HepG2 (cell line): ENCODE data around the gene TMEM239. TPM values are rescaled to one million over a fixed set of nuclear protein-coding genes. Genes with fewer than 3 reads are reported as not detected.

Experiments
- CENPX ChIP-seq: sonication (generic); formaldehyde crosslinking; IDR thresholded peaks from 2 replicates; pipeline ENCODE4 v1.9.0; 2021; ENCODE audit warnings: mild to moderate bottlenecking, missing genetic modification reagents, moderate library complexity
- FLYWCH1 ChIP-seq: sonication (generic); formaldehyde crosslinking; IDR thresholded peaks from 2 replicates; pipeline ENCODE4 v1.8.1; 2023; ENCODE audit warnings: mild to moderate bottlenecking, missing genetic modification reagents
- GATA4 ChIP-seq: sonication (generic); IDR thresholded peaks from 2 replicates; pipeline ENCODE4 v1.6.1; 2016; ENCODE audit warnings: antibody characterized with exemption, low read depth, borderline replicate concordance
- HHEX ChIP-seq: IDR thresholded peaks from 2 replicates; pipeline ENCODE4 v1.6.1; 2016; ENCODE audit warnings: control low read depth
- JDP2 ChIP-seq: sonication (generic); formaldehyde crosslinking; IDR thresholded peaks from 2 replicates; pipeline ENCODE4 v1.8.1; 2022; ENCODE audit warnings: missing genetic modification reagents, borderline replicate concordance
- KDM6A ChIP-seq: IDR thresholded peaks from 2 replicates; pipeline ENCODE4 v1.6.1; 2016; ENCODE audit warnings: low read depth
- LBX2 ChIP-seq: sonication (generic); formaldehyde crosslinking; IDR thresholded peaks from 2 replicates; pipeline ENCODE4 v1.5.0; 2020; ENCODE audit warnings: missing genetic modification reagents, mild to moderate bottlenecking, borderline replicate concordance
- MXD4 ChIP-seq: IDR thresholded peaks from 2 replicates; pipeline ENCODE4 v1.6.1; 2016; ENCODE audit warnings: mild to moderate bottlenecking, missing biosample characterization, missing genetic modification reagents
- SNAPC2 ChIP-seq: sonication (generic); formaldehyde crosslinking; IDR thresholded peaks from 2 replicates; pipeline ENCODE4 v1.8.1; 2022; ENCODE audit warnings: mild to moderate bottlenecking, missing genetic modification reagents
- SOX13 ChIP-seq, 3 experiments: fragments of 450-650 bp in 1 of 3; sonication (generic) in 1 of 3; formaldehyde crosslinking in 1 of 3; IDR thresholded peaks in 2 of 3; conservative IDR thresholded peaks in 1 of 3; 2 replicates each; pipeline versions ENCODE4 v1.5.0 to v1.6.1; 2016 to 2020; ENCODE audit warnings: antibody characterized with exemption in 1 of 3, mild to moderate bottlenecking in 1 of 3, missing compliant biosample characterization in 1 of 3, missing genetic modification reagents in 1 of 3, moderate library complexity in 1 of 3
- SSRP1 ChIP-seq: IDR thresholded peaks from 2 replicates; pipeline ENCODE4 v1.6.1; 2016; ENCODE audit warnings: control low read depth
- TAF1 ChIP-seq: sonication (generic); formaldehyde crosslinking; IDR thresholded peaks from 2 replicates; pipeline ENCODE4 v1.4.0; 2020; ENCODE audit warnings: missing genetic modification reagents
- XBP1 ChIP-seq: sonication (generic); formaldehyde crosslinking; IDR thresholded peaks from 2 replicates; pipeline ENCODE4 v1.5.0; 2020; ENCODE audit warnings: missing genetic modification reagents
- XRCC5 ChIP-seq: fragments of 200-400 bp; formaldehyde crosslinking; optimal IDR thresholded peaks from 2 replicates; pipeline ENCODE3; 2017; ENCODE audit warnings: mild to moderate bottlenecking, low read length
- ZBTB4 ChIP-seq: sonication (generic); formaldehyde crosslinking; IDR thresholded peaks from 2 replicates; pipeline ENCODE4 v1.4.0; 2020; ENCODE audit warnings: missing genetic modification reagents, mild to moderate bottlenecking, borderline replicate concordance
- ZFAT ChIP-seq: sonication (generic); formaldehyde crosslinking; conservative IDR thresholded peaks from 2 replicates; pipeline ENCODE4 v1.8.1; 2023; ENCODE audit warnings: missing genetic modification reagents, inconsistent platforms
- ZNF160 ChIP-seq: sonication (generic); formaldehyde crosslinking; IDR thresholded peaks from 2 replicates; pipeline ENCODE4 v1.8.0; 2022; ENCODE audit warnings: mild to moderate bottlenecking, inconsistent platforms, missing genetic modification reagents
- ZNF329 ChIP-seq: sonication (generic); formaldehyde crosslinking; IDR thresholded peaks from 2 replicates; pipeline ENCODE4 v1.9.0; 2021; ENCODE audit warnings: low read depth, mild to moderate bottlenecking, missing genetic modification reagents
- ZNF501 ChIP-seq: sonication (generic); formaldehyde crosslinking; IDR thresholded peaks from 2 replicates; pipeline ENCODE4 v1.5.1; 2020; ENCODE audit warnings: mild to moderate bottlenecking, moderate library complexity, missing genetic modification reagents
- ZNF558 ChIP-seq: sonication (generic); formaldehyde crosslinking; IDR thresholded peaks from 2 replicates; pipeline ENCODE4 v1.9.0; 2022; ENCODE audit warnings: mild to moderate bottlenecking, missing genetic modification reagents, borderline replicate concordance
- ZNF639 ChIP-seq: conservative IDR thresholded peaks from 2 replicates; pipeline ENCODE4 v1.6.1; 2018; ENCODE audit warnings: missing genetic modification reagents
- ZNF644 ChIP-seq: IDR thresholded peaks from 2 replicates; pipeline ENCODE4 v1.6.1; 2016; ENCODE audit warnings: low read depth
- ZSCAN31 ChIP-seq: sonication (generic); formaldehyde crosslinking; IDR thresholded peaks from 2 replicates; pipeline ENCODE4 v1.5.0; 2020; ENCODE audit warnings: low read depth, mild to moderate bottlenecking, missing genetic modification reagents
- polyA plus RNA-seq, 8 experiments: library from polyadenylated mRNA; depleted of rRNA in 3 of 8; stranded (reverse) in 7 of 8; unstranded in 1 of 8; fragments of >200 nt; fragmentation: Illumina TruSeq in 4 of 8; extraction: Trizol in 4 of 8; gene quantifications; 2 replicates each; pipeline versions ENCODE4 v1.2.1 to v1.2.3, GENCODE V29; 2011 to 2016; ENCODE audit warnings: low read depth in 4 of 8, missing spikeins in 1 of 8, mixed read lengths in 1 of 8; ENCODE audit not compliant: insufficient read depth in 1 of 8
- total RNA-seq, 5 experiments: library from RNA; depleted of rRNA; stranded (reverse); fragments of >200 nt; fragmentation: Illumina TruSeq; extraction: Trizol; gene quantifications; 2 replicates each; pipeline ENCODE4 v1.2.3, GENCODE V29; 2016; ENCODE audit warnings: low read depth in 1 of 5
- TF ChIP-seq, protein P1 (sequence below): sonication (generic); formaldehyde crosslinking; IDR thresholded peaks from 2 replicates; pipeline ENCODE4 v1.4.0; 2020; ENCODE audit warnings: mild to moderate bottlenecking, missing genetic modification reagents

The TMEM239 gene
- total and polyA plus RNA-seq, 2 of the 13 experiments (the other 11 are each of a cell fraction or from before 2014, with no cell fraction given), result not detected

DNA sequence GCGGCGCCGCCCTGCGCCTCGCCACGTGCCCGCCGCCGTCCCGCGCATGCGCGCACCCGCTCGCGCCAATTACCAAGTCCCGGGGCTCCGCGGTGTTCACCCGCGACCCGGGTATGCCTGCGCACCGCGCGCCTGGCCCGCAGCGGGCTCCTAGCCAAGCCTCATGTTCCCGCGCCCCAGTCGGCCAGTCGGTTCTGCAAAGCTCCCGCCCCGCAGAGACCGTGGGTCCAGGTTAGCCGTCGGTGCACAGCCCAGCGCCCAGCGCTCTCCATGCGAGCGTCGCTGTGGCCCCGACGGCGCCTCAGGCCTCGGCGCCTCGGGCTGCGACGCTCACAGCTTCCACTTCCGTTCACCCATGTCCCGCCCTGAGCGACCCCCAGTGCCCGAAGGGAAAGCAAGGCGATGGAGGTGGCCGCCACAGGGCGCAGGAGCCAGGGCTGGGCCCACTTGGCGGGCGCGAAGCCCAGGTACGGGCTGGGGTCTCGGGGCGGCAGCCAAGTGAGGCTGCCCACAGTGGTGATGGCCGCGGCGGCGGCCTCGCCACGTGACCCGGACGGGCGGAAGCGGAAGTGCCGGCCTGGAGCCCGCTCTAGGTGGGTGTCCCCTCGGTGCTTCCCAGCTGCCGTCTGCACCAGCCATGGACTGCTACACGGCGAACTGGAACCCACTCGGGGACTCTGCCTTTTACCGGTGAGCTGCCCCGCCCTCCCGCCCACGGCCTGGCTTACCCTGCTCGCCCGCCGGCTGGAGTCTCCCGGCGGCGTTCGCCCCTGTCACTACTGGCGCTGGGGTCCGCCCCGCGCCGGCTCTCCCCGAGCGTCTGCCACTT lies 24.2 kb downstream of the TMEM239 start, which contains the start of the genes PCED1A and VPS16 (continued):
- peak; percentile 97; the same call in 1 of the 2 replicates for TF ChIP-seq LBX2 (CRISPR knock-in tag)
- no peak for TF ChIP-seq ZNF644 (CRISPR knock-in tag)
- TF ChIP-seq ZNF501 (CRISPR knock-in tag), result peak; percentile 98
- TF ChIP-seq, protein P1, sequence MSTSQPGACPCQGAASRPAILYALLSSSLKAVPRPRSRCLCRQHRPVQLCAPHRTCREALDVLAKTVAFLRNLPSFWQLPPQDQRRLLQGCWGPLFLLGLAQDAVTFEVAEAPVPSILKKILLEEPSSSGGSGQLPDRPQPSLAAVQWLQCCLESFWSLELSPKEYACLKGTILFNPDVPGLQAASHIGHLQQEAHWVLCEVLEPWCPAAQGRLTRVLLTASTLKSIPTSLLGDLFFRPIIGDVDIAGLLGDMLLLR (CRISPR knock-in tag), result peak; percentile 97
- peak; percentile 67; the same call in 1 of the 2 replicates for TF ChIP-seq JDP2 (CRISPR knock-in tag)
- TF ChIP-seq ZNF160, result peak; percentile 89
- no peak for TF ChIP-seq ZNF639 (CRISPR knock-in tag)
- TF ChIP-seq FLYWCH1, result no peak
- TF ChIP-seq ZSCAN31 (CRISPR knock-in tag), result peak; percentile 94
- TF ChIP-seq SSRP1, result no peak
- TF ChIP-seq ZNF329 (CRISPR knock-in tag), result 0 out of 2 replicates have a peak, but pooled peaks have one; percentile 71
- TF ChIP-seq ZBTB4 (CRISPR knock-in tag), result 0 out of 2 replicates have a peak, but pooled peaks have one; percentile 87
- TF ChIP-seq ZNF558 (CRISPR knock-in tag), result peak; percentile 86; the same call in 1 of the 2 replicates
- no peak for TF ChIP-seq SOX13 (IDR thresholded peaks at IDR 0.05)
- TF ChIP-seq SOX13 (CRISPR knock-in tag; conservative IDR thresholded peaks at IDR 0.05 in 1 of 2, IDR thresholded peaks at IDR 0.05 in 1 of 2), result peak in 1 of 2 experiments; percentile 63; a peak in 2 of 4 replicates
- peak; percentile 54; the same call in 1 of the 2 replicates for TF ChIP-seq GATA4
- 0 out of 2 replicates have a peak, but pooled peaks have one; percentile 10 for TF ChIP-seq HHEX (CRISPR knock-in tag)
- TF ChIP-seq CENPX (CRISPR knock-in tag), result no peak
- no peak for TF ChIP-seq KDM6A
- peak; percentile 93 for TF ChIP-seq TAF1
- TF ChIP-seq MXD4 (CRISPR knock-in tag), result peak; percentile 97
- TF ChIP-seq XRCC5, result no peak
- peak; percentile 98 for TF ChIP-seq SNAPC2 (CRISPR knock-in tag)
- peak; percentile 79; the same call in 1 of the 2 replicates for TF ChIP-seq ZFAT (CRISPR knock-in tag)
- peak; percentile 87; the same call in 1 of the 2 replicates for TF ChIP-seq XBP1
